ENCODE measurements around the gene RFLNA. TPM values are rescaled to one million over a fixed set of nuclear protein-coding genes. Genes with fewer than 3 reads are reported as not detected.
A peak's percentile ranks its signal among the peaks of the same experiment; 100 is the strongest.

RFLNA gene
- total RNA-seq, 1 donor = 15.9 TPM

DNA sequence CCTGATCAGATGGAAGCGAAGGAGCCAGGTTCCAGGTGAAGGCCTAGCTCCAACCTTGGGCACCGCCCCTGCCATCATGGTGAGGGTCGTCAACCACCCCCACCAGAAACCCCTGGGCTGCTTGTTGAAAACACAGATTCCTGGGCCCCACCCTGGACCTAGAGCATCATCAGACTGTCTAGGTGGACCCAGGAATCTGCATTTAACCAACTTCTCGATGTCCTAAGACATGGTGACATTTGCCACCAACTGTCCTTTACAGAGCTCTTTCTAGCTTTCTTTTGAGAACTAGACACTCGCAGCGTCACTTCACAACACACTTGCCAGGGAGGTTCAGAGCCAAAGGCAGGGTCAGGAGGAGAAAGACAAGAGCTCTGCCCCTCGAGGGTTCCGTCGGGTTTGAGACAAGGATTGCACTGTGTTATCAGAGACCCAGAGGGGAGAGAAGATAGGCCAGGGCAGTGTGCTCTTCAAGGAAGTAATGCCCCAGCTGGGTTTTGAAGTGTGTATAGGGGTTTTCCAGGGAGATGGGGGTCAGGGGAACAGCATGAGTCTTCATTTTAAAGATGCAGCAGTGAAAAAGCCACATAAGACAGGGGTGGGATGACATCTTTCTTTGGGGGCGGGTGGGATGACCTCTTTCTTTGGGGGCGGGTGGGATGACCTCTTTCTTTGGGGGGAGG lies 24.6 kb downstream of the RFLNA start:
- peaks cover 3% of the 10 kb centered on the region for H4K20me1 ChIP-seq (ENCODE audit: insufficient read depth, low read length)
- H3K36me3 ChIP-seq (ENCODE audit: insufficient read depth, low read length) = peaks cover 13% of the 10 kb centered on the region
- TF ChIP-seq, protein P1, sequence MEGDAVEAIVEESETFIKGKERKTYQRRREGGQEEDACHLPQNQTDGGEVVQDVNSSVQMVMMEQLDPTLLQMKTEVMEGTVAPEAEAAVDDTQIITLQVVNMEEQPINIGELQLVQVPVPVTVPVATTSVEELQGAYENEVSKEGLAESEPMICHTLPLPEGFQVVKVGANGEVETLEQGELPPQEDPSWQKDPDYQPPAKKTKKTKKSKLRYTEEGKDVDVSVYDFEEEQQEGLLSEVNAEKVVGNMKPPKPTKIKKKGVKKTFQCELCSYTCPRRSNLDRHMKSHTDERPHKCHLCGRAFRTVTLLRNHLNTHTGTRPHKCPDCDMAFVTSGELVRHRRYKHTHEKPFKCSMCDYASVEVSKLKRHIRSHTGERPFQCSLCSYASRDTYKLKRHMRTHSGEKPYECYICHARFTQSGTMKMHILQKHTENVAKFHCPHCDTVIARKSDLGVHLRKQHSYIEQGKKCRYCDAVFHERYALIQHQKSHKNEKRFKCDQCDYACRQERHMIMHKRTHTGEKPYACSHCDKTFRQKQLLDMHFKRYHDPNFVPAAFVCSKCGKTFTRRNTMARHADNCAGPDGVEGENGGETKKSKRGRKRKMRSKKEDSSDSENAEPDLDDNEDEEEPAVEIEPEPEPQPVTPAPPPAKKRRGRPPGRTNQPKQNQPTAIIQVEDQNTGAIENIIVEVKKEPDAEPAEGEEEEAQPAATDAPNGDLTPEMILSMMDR (IDR thresholded peaks at IDR 0.05; ENCODE audit: extremely low read depth, low read depth, low read length) = no peak
- no peak overlapping the region for H2AFZ ChIP-seq (ENCODE audit: low read length)
- no peak overlapping the region for H3K4me3 ChIP-seq (ENCODE audit: insufficient read depth, low read length)
- H3K27ac ChIP-seq (ENCODE audit: low read depth, low read length) = no peak overlapping the region
- H3K9me3 ChIP-seq (ENCODE audit: low read depth, low read length) = peaks cover 9% of the 10 kb centered on the region
- H3K27me3 ChIP-seq (ENCODE audit: insufficient read depth, low read length) = peaks cover 4% of the 10 kb centered on the region
- DNase-seq (ENCODE audit: insufficient read length, low spot score, missing footprints) = no peak
- H3K4me1 ChIP-seq (ENCODE audit: insufficient read depth, low read length) = peaks cover 7% of the 10 kb centered on the region
- H3K4me2 ChIP-seq (ENCODE audit: insufficient read depth, low read length) = no peak overlapping the region
- no peaks in the 10 kb centered on the region for H3K79me2 ChIP-seq (ENCODE audit: insufficient read depth, low read length)

DNA sequence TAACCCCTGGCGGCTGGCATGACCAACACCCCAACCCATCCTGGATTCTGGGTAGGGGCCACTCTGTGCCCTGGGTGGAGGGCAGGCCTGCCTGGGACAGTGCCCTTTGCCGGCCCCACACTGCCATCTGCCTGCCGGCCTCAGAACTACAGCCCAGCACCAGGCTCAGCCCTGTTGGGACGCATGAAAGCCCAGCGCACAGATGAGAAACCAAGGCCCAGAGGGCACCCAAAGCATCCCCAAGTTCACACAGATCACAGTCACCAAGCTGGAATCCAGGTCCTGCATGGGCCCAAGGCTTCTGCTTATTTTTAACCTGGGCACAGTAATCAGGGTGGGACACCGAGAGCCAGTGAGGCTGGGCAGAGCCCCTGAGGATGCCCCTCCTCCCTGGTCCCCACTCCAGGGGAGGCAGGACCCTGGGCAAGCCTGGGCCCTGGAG lies 26.2 kb downstream of the RFLNA start:
- H3K36me3 ChIP-seq (ENCODE audit: insufficient read depth, low read length) = peaks cover 24% of the 10 kb centered on the region
- no peak overlapping the region for H2AFZ ChIP-seq (ENCODE audit: low read length)
- H3K9me3 ChIP-seq (ENCODE audit: low read depth, low read length) = peaks cover 9% of the 10 kb centered on the region
- H3K27ac ChIP-seq (ENCODE audit: low read depth, low read length) = no peak overlapping the region
- DNase-seq (ENCODE audit: insufficient read length, low spot score, missing footprints) = peak; percentile 98
- H3K4me2 ChIP-seq (ENCODE audit: insufficient read depth, low read length) = no peak overlapping the region
- H3K79me2 ChIP-seq (ENCODE audit: insufficient read depth, low read length) = no peaks in the 10 kb centered on the region
- TF ChIP-seq, protein P1 (IDR thresholded peaks at IDR 0.05; ENCODE audit: extremely low read depth, low read depth, low read length) = peak; percentile 90
- peaks cover 3% of the 10 kb centered on the region for H4K20me1 ChIP-seq (ENCODE audit: insufficient read depth, low read length)
- peaks cover 7% of the 10 kb centered on the region for H3K4me1 ChIP-seq (ENCODE audit: insufficient read depth, low read length)
- H3K4me3 ChIP-seq (ENCODE audit: insufficient read depth, low read length) = no peak overlapping the region
- H3K27me3 ChIP-seq (ENCODE audit: insufficient read depth, low read length) = peaks cover 4% of the 10 kb centered on the region

- Histone ChIP-seq H3K79me2 (ENCODE audit: insufficient read depth, low read length) (no peaks in the 10 kb centered on the region), H3K4me1 (ENCODE audit: insufficient read depth, low read length) (peaks cover 7% of the 10 kb centered on the region), H3K27me3 (ENCODE audit: insufficient read depth, low read length) (peaks cover 4% of the 10 kb centered on the region), H3K4me3 (ENCODE audit: insufficient read depth, low read length) (no peak overlapping the region), H3K4me2 (ENCODE audit: insufficient read depth, low read length) (no peak overlapping the region), H3K9me3 (ENCODE audit: low read depth, low read length) (peaks cover 9% of the 10 kb centered on the region), H2AFZ (ENCODE audit: low read length) (no peak overlapping the region), H3K36me3 (ENCODE audit: insufficient read depth, low read length) (peaks cover 31% of the 10 kb centered on the region), H3K27ac (ENCODE audit: low read depth, low read length) (no peak overlapping the region), H4K20me1 (ENCODE audit: insufficient read depth, low read length) (peaks cover 3% of the 10 kb centered on the region)
- DNase-seq (ENCODE audit: insufficient read length, low spot score, missing footprints) = peak; percentile 94
- TF ChIP-seq, protein P1 (IDR thresholded peaks at IDR 0.05; ENCODE audit: extremely low read depth, low read depth, low read length) = no peak
Measured at GRCh38 chr12:124321556-124322270, 26.8 kb downstream of the RFLNA start.

Measured in osteoblast (primary cell).